Panc1 (cell line): ENCODE results near the gene WBP2. TPM values are rescaled to one million over a fixed set of nuclear protein-coding genes. Genes with fewer than 3 reads are reported as not detected.

ENCODE experiments used
- ATAC-seq: fragments of 200-7000 bp; cut with Tn5 transposase; 2 replicates; pipeline ENCODE4 v1.9.1; 2020; ENCODE audit warnings: mild to moderate bottlenecking, moderate library complexity
- BruUV-seq: library from RNA; stranded (reverse); fragments of 400-500 nt; replicated peaks from 2 replicates; lab custom pipeline; 2021; lab: Mats Ljungman, UMichigan
- CTCF ChIA-PET: fragments of 300-600 bp; sonication (Branson Sonifier 250); formaldehyde crosslinking; loops from one replicate; lab custom pipeline; 2022; ENCODE audit warnings: antibody characterized with exemption; lab: Charles Lee
- POLR2A ChIA-PET: fragments of 300-600 bp; sonication (Branson Sonifier 250); formaldehyde crosslinking; loops from one replicate; lab custom pipeline; 2022; ENCODE audit warnings: antibody characterized with exemption; lab: Charles Lee
- DNase-seq: peaks from one replicate; pipeline ENCODE4 v3.0.0-alpha.2; 2010; ENCODE audit warnings: low read depth, low spot score
- H3K27ac ChIP-seq: 2 replicates; pipeline ENCODE4 v1.5.1; 2011; ENCODE audit warnings: mild to moderate bottlenecking, low read length, inconsistent platforms
- H3K27me3 ChIP-seq: fragments of 200-500 bp; sonication (Bioruptor generic); 2 replicates; pipeline ENCODE4 v1.6.0; 2014; ENCODE audit warnings: low read length, inconsistent platforms; ENCODE audit not compliant: control insufficient read depth, insufficient read depth
- H3K36me3 ChIP-seq: fragments of 200-500 bp; sonication (Bioruptor generic); 2 replicates; pipeline ENCODE4 v1.5.1; 2014; ENCODE audit warnings: inconsistent platforms, mild to moderate bottlenecking, low read length, moderate library complexity; ENCODE audit not compliant: control insufficient read depth, insufficient read depth
- H3K4me1 ChIP-seq: 2 replicates; pipeline ENCODE4 v1.5.1; 2011; ENCODE audit warnings: inconsistent platforms, mild to moderate bottlenecking, low read length, moderate library complexity; ENCODE audit not compliant: control insufficient read depth, insufficient read depth
- H3K4me3 ChIP-seq, 2 experiments: 2 replicates each; pipeline ENCODE4 v1.5.1; 2011 to 2012; ENCODE audit warnings: low read depth in 2 of 2, low read length in 2 of 2, mild to moderate bottlenecking in 2 of 2, inconsistent platforms in 1 of 2, moderate library complexity in 1 of 2
- H3K9me3 ChIP-seq: fragments of 200-500 bp; sonication (Bioruptor generic); 2 replicates; pipeline ENCODE4 v1.5.1; 2014; ENCODE audit warnings: low read depth, mild to moderate bottlenecking, inconsistent platforms, low read length, moderate library complexity; ENCODE audit not compliant: control insufficient read depth, insufficient read depth
- POLR2AphosphoS5 ChIP-seq: IDR thresholded peaks from 2 replicates; pipeline ENCODE4 v1.6.1; 2012; ENCODE audit warnings: mild to moderate bottlenecking, low read depth, low read length, moderate library complexity
- REST ChIP-seq, 2 experiments: IDR thresholded peaks; 2 replicates each; pipeline ENCODE4 v1.6.1; 2011 to 2012; ENCODE audit warnings: low read depth in 2 of 2, control low read depth in 1 of 2, low read length in 1 of 2, mild to moderate bottlenecking in 1 of 2, moderate library complexity in 1 of 2; ENCODE audit not compliant: insufficient read depth in 1 of 2
- SIN3A ChIP-seq: IDR thresholded peaks from 2 replicates; pipeline ENCODE4 v1.6.1; 2012; ENCODE audit warnings: low read depth, mild to moderate bottlenecking, low read length, moderate library complexity, borderline replicate concordance; ENCODE audit not compliant: insufficient read depth
- TCF7L2 ChIP-seq: IDR thresholded peaks from 2 replicates; pipeline ENCODE4 v1.6.1; 2011; ENCODE audit warnings: mild to moderate bottlenecking, low read depth, low read length, inconsistent platforms
- in situ Hi-C: cut with HindIII; loops from 2 replicates; pipeline ENCODE4 v1.10.0; 2016; ENCODE audit warnings: low sequenced_read_pairs, low pct_unique_long_range_greater_than_20kb
- intact Hi-C: fragments of 100-400 bp; cut with micrococcal nuclease; formaldehyde crosslinking; loops from one replicate; pipeline ENCODE4 v1.10.0; 2022; ENCODE audit not compliant: unreplicated experiment
- total RNA-seq: library from RNA; stranded (reverse); gene quantifications from one replicate; pipeline ENCODE4 v1.2.1, GENCODE V29; 2021; ENCODE audit not compliant: unreplicated experiment
- TF ChIP-seq, protein P1 (sequence below): fragments of 450-650 bp; IDR thresholded peaks from 2 replicates; pipeline ENCODE4 v1.5.1; 2017; ENCODE audit warnings: mild to moderate bottlenecking

Gene WBP2
- total RNA-seq, 1 experiment from 2014 or later = 163 TPM

DNA sequence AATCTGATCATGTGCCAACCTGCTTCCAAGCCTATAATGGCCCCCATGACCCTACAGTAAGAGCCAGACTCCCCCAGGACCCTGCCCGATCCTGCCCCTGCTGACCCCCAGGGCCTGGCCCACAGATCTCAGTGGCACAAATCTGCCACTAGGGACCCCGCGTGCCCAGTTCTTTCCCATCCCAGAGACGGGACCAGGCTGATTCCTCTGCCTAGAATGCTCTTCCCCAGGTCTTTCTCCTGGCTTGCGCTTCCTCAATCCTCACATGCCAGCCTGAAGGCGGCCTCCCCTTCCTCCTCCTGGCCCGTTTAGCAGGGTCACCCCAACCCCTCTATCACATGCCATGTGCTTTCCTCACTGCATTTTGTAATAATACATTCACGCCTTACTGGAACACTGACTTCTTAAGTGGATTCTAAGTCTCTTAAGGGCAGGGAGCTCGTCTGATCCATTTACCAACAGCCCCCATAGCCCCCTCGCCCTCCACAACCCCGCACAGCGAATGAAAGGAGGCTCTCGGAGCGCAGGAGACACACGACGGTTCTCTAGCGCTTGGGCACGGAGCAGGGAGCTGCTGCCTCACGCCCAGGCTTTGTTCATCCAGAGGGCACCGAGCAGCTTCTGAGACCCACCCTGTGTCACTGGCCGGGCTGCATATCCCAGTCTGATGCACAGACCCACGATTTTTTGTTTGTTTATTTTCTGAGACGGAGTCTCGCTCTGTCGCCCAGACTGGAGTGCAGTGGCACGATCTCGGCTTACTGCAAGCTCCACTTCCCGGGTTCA lies 40.4 kb upstream of the WBP2 start:
- Histone ChIP-seq H3K27ac (peak overlapping the region; percentile 88), H3K36me3 (no peaks in the 10 kb centered on the region; the same call in none of the 2 replicates), H3K27me3 (no peaks in the 10 kb centered on the region), H3K9me3 (no peaks in the 10 kb centered on the region), H3K4me3 (peak overlapping the region; percentile 72), H3K4me1 (peaks cover 19% of the 10 kb centered on the region)
- CTCF ChIA-PET = interaction anchor here (0.9 kb wide), 1 partner anchor 17 kb away, joined by 4 read pairs; the partner anchor contains the start of gene TRIM47
- no peak; the same call in 1 of the 2 replicates for TF ChIP-seq POLR2AphosphoS5
- TF ChIP-seq TCF7L2 = no peak
- TF ChIP-seq REST (IDR thresholded peaks at IDR 0.05; ENCODE audit: insufficient read depth in 1 of 2, low read depth in 2 of 2, low read length in 1 of 2) = no peak
- TF ChIP-seq, protein P1, sequence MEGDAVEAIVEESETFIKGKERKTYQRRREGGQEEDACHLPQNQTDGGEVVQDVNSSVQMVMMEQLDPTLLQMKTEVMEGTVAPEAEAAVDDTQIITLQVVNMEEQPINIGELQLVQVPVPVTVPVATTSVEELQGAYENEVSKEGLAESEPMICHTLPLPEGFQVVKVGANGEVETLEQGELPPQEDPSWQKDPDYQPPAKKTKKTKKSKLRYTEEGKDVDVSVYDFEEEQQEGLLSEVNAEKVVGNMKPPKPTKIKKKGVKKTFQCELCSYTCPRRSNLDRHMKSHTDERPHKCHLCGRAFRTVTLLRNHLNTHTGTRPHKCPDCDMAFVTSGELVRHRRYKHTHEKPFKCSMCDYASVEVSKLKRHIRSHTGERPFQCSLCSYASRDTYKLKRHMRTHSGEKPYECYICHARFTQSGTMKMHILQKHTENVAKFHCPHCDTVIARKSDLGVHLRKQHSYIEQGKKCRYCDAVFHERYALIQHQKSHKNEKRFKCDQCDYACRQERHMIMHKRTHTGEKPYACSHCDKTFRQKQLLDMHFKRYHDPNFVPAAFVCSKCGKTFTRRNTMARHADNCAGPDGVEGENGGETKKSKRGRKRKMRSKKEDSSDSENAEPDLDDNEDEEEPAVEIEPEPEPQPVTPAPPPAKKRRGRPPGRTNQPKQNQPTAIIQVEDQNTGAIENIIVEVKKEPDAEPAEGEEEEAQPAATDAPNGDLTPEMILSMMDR = no peak; the same call in 1 of the 2 replicates
- no peak for TF ChIP-seq SIN3A
- no TSS peak for BruUV-seq
- ATAC-seq (no peak), DNase-seq (no peak)
- in situ Hi-C loops (no loop called here), intact Hi-C loops (no loop called here)
- POLR2A ChIA-PET = interaction anchor here (0.6 kb wide), 1 partner anchor 799 kb away, joined by 11 read pairs; no protein-coding TSS in a partner anchor

DNA sequence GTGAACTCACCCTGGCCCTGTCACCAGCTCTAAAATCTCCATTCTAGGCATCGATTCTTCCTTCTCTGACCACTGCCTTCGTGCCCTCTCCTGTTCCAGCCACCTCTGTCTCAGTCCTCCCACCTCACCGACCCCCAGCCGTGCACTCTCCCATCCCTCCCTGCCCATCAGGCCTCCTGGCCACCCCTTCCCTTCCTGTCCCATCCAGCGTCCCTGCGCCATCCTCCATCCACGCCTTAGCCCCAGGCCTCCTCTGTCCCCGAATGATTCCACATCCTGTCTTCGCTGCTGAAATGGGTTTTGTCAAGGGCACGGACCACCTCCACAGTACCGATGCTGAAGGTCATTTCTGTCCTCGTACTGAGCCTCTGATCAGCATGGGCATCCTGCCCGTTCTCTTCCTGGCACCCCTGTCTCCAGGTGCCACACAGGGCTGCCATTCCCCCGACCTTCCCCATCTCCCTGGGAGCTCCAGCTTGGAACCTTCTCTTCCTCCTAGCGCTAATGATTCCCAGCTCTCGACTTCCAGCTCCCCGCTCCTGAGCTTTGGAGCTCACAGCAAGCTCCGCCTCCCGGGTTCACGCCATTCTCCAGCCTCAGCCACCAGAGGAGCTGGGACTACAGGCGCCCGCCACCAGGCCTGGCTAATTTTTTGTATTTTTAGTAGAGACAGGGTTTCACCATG lies 39.1 kb upstream of the WBP2 start:
- no peak for TF ChIP-seq POLR2AphosphoS5
- TF ChIP-seq TCF7L2 = no peak
- TF ChIP-seq, protein P1 = no peak
- TF ChIP-seq SIN3A = no peak
- TF ChIP-seq REST (IDR thresholded peaks at IDR 0.05; ENCODE audit: insufficient read depth in 1 of 2, low read depth in 2 of 2, low read length in 1 of 2) = no peak
- POLR2A ChIA-PET = interaction anchor here (0.6 to 1.0 kb wide), 3 partner anchors 11 to 307 kb away, joined by 6 to 11 read pairs (median 8); no protein-coding TSS in a partner anchor
- Histone ChIP-seq H3K4me1 (peaks cover 19% of the 10 kb centered on the region), H3K4me3 (no peak overlapping the region), H3K36me3 (no peaks in the 10 kb centered on the region; the same call in 1 of the 2 replicates), H3K9me3 (no peaks in the 10 kb centered on the region), H3K27me3 (no peaks in the 10 kb centered on the region), H3K27ac (no peak overlapping the region)
- DNase-seq = no peak
- intact Hi-C loops (no loop called here), in situ Hi-C loops (no loop called here)
- no peak for ATAC-seq
- BruUV-seq = no TSS peak
- CTCF ChIA-PET = interaction anchor here (0.6 to 0.7 kb wide), 3 partner anchors 17 to 94 kb away, joined by 3 to 7 read pairs (median 4); no protein-coding TSS in a partner anchor
